Natural killer cell (primary cell): Measurements from ENCODE around the gene SMC4. TPM values are rescaled to one million over a fixed set of nuclear protein-coding genes. Genes with fewer than 3 reads are reported as not detected.

Source experiments
- ATAC-seq, 3 donors: fragments of 150-1000 bp in 2 of 3; fragments of 200-7000 bp in 1 of 3; cut with Tn5 transposase; 1 replicate in 1 of 3; 2 replicates in 2 of 3; pipeline ENCODE4 v1.10.0; 2021; ENCODE audit warnings: mild to moderate bottlenecking in 2 of 3, moderate library complexity in 2 of 3
- DNase-seq, 2 donors: peaks; one replicate each; pipeline versions ENCODE4 v3.0.0 to v3.0.0-alpha.2; 2013 to 2021; ENCODE audit warnings: mixed read lengths in 1 of 2
- H3K27ac ChIP-seq: one replicate; pipeline ENCODE4 v1.5.1; 2013; ENCODE audit warnings: mild to moderate bottlenecking, low read length
- H3K27me3 ChIP-seq: one replicate; pipeline ENCODE4 v1.6.1; 2013; ENCODE audit warnings: low read length; ENCODE audit not compliant: control insufficient read depth, insufficient read depth
- H3K36me3 ChIP-seq: one replicate; pipeline ENCODE4 v1.6.1; 2013; ENCODE audit warnings: low read length; ENCODE audit not compliant: control insufficient read depth, insufficient read depth
- H3K4me1 ChIP-seq: one replicate; pipeline ENCODE4 v1.6.1; 2013; ENCODE audit warnings: low read length; ENCODE audit not compliant: control insufficient read depth, insufficient read depth
- H3K4me3 ChIP-seq: one replicate; pipeline ENCODE4 v1.5.1; 2013; ENCODE audit warnings: low read length
- H3K9me3 ChIP-seq: one replicate; pipeline ENCODE4 v1.6.1; 2013; ENCODE audit warnings: low read length; ENCODE audit not compliant: control insufficient read depth, insufficient read depth
- H3K27ac Mint-ChIP-seq, 2 donors: one replicate each; pipeline ENCODE4 v1.8.0; 2022; ENCODE audit warnings: mild to moderate bottlenecking in 2 of 2, mixed read lengths in 2 of 2, moderate library complexity in 1 of 2
- H3K27me3 Mint-ChIP-seq, 2 donors: one replicate each; pipeline ENCODE4 v1.8.0; 2022; ENCODE audit warnings: low read depth in 2 of 2, mixed read lengths in 2 of 2
- H3K36me3 Mint-ChIP-seq: one replicate; pipeline ENCODE4 v1.8.0; 2022; ENCODE audit warnings: mixed read lengths
- H3K4me1 Mint-ChIP-seq, 2 donors: one replicate each; pipeline ENCODE4 v1.8.0; 2022; ENCODE audit warnings: mixed read lengths in 2 of 2
- H3K4me3 Mint-ChIP-seq: one replicate; pipeline ENCODE4 v1.8.0; 2022; ENCODE audit warnings: mild to moderate bottlenecking, moderate library complexity, mixed read lengths
- H3K9me3 Mint-ChIP-seq, 2 donors: one replicate each; pipeline ENCODE4 v1.8.0; 2022; ENCODE audit warnings: mixed read lengths in 2 of 2
- CTCF ChIP-seq: fragments of 200-600 bp; IDR thresholded peaks from one replicate; pipeline ENCODE4 v1.8.0; 2022; ENCODE audit warnings: antibody characterized with exemption
- WGBS: methylation state at CpG from one replicate; pipeline ENCODE4 v1.1.7; 2013; ENCODE audit warnings: missing lambda C conversion rate; ENCODE audit not compliant: insufficient coverage; 5-methylcytosine and 5-hydroxymethylcytosine counted together
- intact Hi-C: fragments of 100-400 bp; cut with micrococcal nuclease; formaldehyde crosslinking; loops from one replicate; pipeline ENCODE4 v1.14.2; 2022
- total RNA-seq, 4 donors: library from RNA; stranded (reverse); fragments of 120-200 nt in 1 of 4; gene quantifications; one replicate each; pipeline versions ENCODE4 v1.2.3 to v1.2.4, GENCODE V29; 2013 to 2022

The SMC4 gene
- total RNA-seq, 3 donors from 2014 or later (not counting 1 experiment from before 2014, with no cell fraction given), result 83.4 to 99.3 (median 92.0) TPM

- intact Hi-C loops, result loop anchor here (2.0 kb wide), 1 partner anchor 353 kb away; no protein-coding TSS in a partner anchor
- Mint-ChIP-seq H3K27me3 (no peaks in the 10 kb centered on the region), H3K4me3 (peak overlapping the region; percentile 99), H3K27ac (peak overlapping the region; percentile 83 to 98), H3K4me1 (peaks cover 50 to 59% of the 10 kb centered on the region in 2 donors), H3K36me3 (peaks cover 7% of the 10 kb centered on the region), H3K9me3 (no peaks in the 10 kb centered on the region)
- Histone ChIP-seq H3K4me1 (peaks cover 13% of the 10 kb centered on the region), H3K27me3 (no peaks in the 10 kb centered on the region), H3K27ac (no peak overlapping the region), H3K9me3 (no peaks in the 10 kb centered on the region), H3K36me3 (peaks cover 2% of the 10 kb centered on the region), H3K4me3 (peak overlapping the region; percentile 94)
- ATAC-seq (no peak), DNase-seq (peak in 1 of 2 donors; percentile 39)
- WGBS, result 5% methylated on average over 10 of the region's 16 CpGs
- TF ChIP-seq CTCF, result no peak
Measured at GRCh38 chr3:160401291-160402095, 2.0 kb downstream of the SMC4 start.

GRCh38 chr3:160402221-160403027 is 3.0 kb downstream of the SMC4 start:
- Mint-ChIP-seq H3K27me3 (no peaks in the 10 kb centered on the region), H3K36me3 (peaks cover 7% of the 10 kb centered on the region), H3K4me1 (peaks cover 50 to 59% of the 10 kb centered on the region in 2 donors), H3K27ac (peak overlapping the region; percentile 83 to 98), H3K9me3 (no peaks in the 10 kb centered on the region), H3K4me3 (peak overlapping the region; percentile 99)
- Histone ChIP-seq H3K27me3 (no peaks in the 10 kb centered on the region), H3K27ac (no peak overlapping the region), H3K36me3 (peaks cover 5% of the 10 kb centered on the region), H3K9me3 (no peaks in the 10 kb centered on the region), H3K4me1 (peaks cover 13% of the 10 kb centered on the region), H3K4me3 (peak overlapping the region; percentile 94)
- 37% methylated on average over 7 of the region's 11 CpGs for WGBS
- intact Hi-C loops, result no loop called here
- TF ChIP-seq CTCF, result no peak
- DNase-seq, result no peak
- ATAC-seq, result no peak

- no CpG with 5 or more reads among the region's 2 CpGs for WGBS
- Mint-ChIP-seq H3K27me3 (no peaks in the 10 kb centered on the region), H3K4me3 (peak overlapping the region; percentile 99), H3K36me3 (peaks cover 7% of the 10 kb centered on the region), H3K27ac (peak overlapping the region; percentile 83 to 98), H3K9me3 (no peaks in the 10 kb centered on the region), H3K4me1 (peaks cover 49 to 57% of the 10 kb centered on the region in 2 donors)
- H3K4me3 ChIP-seq, result no peak overlapping the region
- DNase-seq, result no peak
- H3K27ac ChIP-seq, result no peak overlapping the region
- TF ChIP-seq CTCF, result no peak
- no peak for ATAC-seq
- peaks cover 7% of the 10 kb centered on the region for H3K36me3 ChIP-seq
- no peaks in the 10 kb centered on the region for H3K27me3 ChIP-seq
- intact Hi-C loops, result no loop called here
- peaks cover 13% of the 10 kb centered on the region for H3K4me1 ChIP-seq
- H3K9me3 ChIP-seq, result no peaks in the 10 kb centered on the region
Measured at GRCh38 chr3:160403028-160403545, 3.6 kb downstream of the SMC4 start.
